ENCODE data around the gene CLDN11. TPM values are rescaled to one million over a fixed set of nuclear protein-coding genes. Genes with fewer than 3 reads are reported as not detected.

CLDN11 gene
- polyA plus RNA-seq, 1 of the 3 experiments (the other 2 are of a cell fraction), result 2.2 TPM

- H3K4me2 ChIP-seq, result no peak overlapping the region; the same call in 1 of the 2 replicates
- H3K9me3 ChIP-seq, result no peaks in the 10 kb centered on the region
- H3K9ac ChIP-seq, result no peak overlapping the region
- 14% methylated on average over 5 of the region's 5 CpGs for WGBS (ENCODE audit: low lambda C conversion rate)
- no peaks in the 10 kb centered on the region for H4K20me1 ChIP-seq (ENCODE audit: insufficient read depth)
- no peaks in the 10 kb centered on the region for H3K27me3 ChIP-seq (ENCODE audit: insufficient read depth)
- no peaks in the 10 kb centered on the region for H3K36me3 ChIP-seq (replicated peaks in 1 of 2; ENCODE audit: control insufficient read depth in 1 of 2, insufficient read depth in 2 of 2, low read length in 1 of 2)
- CTCF ChIA-PET, result interaction anchor here (0.6 to 10.5 kb wide), 88 partner anchors 9 to 602 kb away, joined by 3 to 316 read pairs (median 4); partner anchors contain the start of genes LRRIQ4, PHC3, RPL22L1 and SKIL
- H3K27ac ChIP-seq (ENCODE audit: low read depth in 2 of 2, low read length in 1 of 2), result peak overlapping the region in 1 of 2 experiments; percentile 22; a peak in 2 of 4 replicates
- POLR2A ChIA-PET, result no interaction called here
- H3K79me2 ChIP-seq (ENCODE audit: insufficient read depth), result no peaks in the 10 kb centered on the region
- H3K4me3 ChIP-seq (ENCODE audit: low read depth in 2 of 2, low read length in 1 of 2), result peak overlapping the region in 1 of 2 experiments; percentile 18; a peak in 1 of 4 replicates
- no peak overlapping the region for H2AFZ ChIP-seq (ENCODE audit: low read depth)
- peaks cover 0 to 6% of the 10 kb centered on the region in 2 experiments; a peak in 1 of 4 replicates for H3K4me1 ChIP-seq (ENCODE audit: control insufficient read depth in 1 of 2, insufficient read depth in 2 of 2, low read depth in 1 of 2, low read length in 1 of 2)
- H3K9me2 ChIP-seq, result no peaks in the 10 kb centered on the region
- peak; percentile 71 for DNase-seq
- H3F3A ChIP-seq (replicated peaks; ENCODE audit: insufficient read depth), result peaks cover 4% of the 10 kb centered on the region
- peak; percentile 84 for TF ChIP-seq TCF12 (IDR thresholded peaks at IDR 0.05)
- TF ChIP-seq MXI1 (IDR thresholded peaks at IDR 0.05; ENCODE audit: low read depth, low read length), result no peak; the same call in 1 of the 2 replicates
- no peak for TF ChIP-seq ZBTB33 (IDR thresholded peaks at IDR 0.05; ENCODE audit: borderline replicate concordance, low read depth)
- peak; percentile 42 for TF ChIP-seq JUND (IDR thresholded peaks at IDR 0.05)
- no peak for TF ChIP-seq IRF3 (IDR thresholded peaks at IDR 0.05; ENCODE audit: low read depth, low read length)
- TF ChIP-seq REST (IDR thresholded peaks at IDR 0.05; ENCODE audit: low read depth, low read length), result 0 out of 2 replicates have a peak, but pooled peaks have one; percentile 29
- no peak for TF ChIP-seq EZH2phosphoT487 (IDR thresholded peaks at IDR 0.05; ENCODE audit: borderline replicate concordance, low read depth)
- TF ChIP-seq CTCF (IDR thresholded peaks at IDR 0.05), result peak; percentile 99
- peak in 1 of 2 experiments; percentile 28; a peak in 1 of 4 replicates for TF ChIP-seq EP300 (IDR thresholded peaks at IDR 0.05; ENCODE audit: borderline replicate concordance in 1 of 2, low read depth in 1 of 2, low read length in 1 of 2)
- no peak for TF ChIP-seq SIN3A (IDR thresholded peaks at IDR 0.05; ENCODE audit: borderline replicate concordance, low read depth, low read length)
- TF ChIP-seq RFX5 (IDR thresholded peaks at IDR 0.05; ENCODE audit: low read length), result no peak
- TF ChIP-seq GATA2 (CRISPR knock-in tag; IDR thresholded peaks at IDR 0.05), result no peak
- TF ChIP-seq FOSL2 (IDR thresholded peaks at IDR 0.05; ENCODE audit: borderline replicate concordance, low read depth), result peak; percentile 58; the same call in 1 of the 2 replicates
- no peak for TF ChIP-seq MAX (IDR thresholded peaks at IDR 0.05; ENCODE audit: low read depth)
- no peak for TF ChIP-seq FOXJ3 (CRISPR knock-in tag; IDR thresholded peaks at IDR 0.05)
- TF ChIP-seq NFIC (IDR thresholded peaks at IDR 0.05; ENCODE audit: borderline replicate concordance), result peak; percentile 54; the same call in 1 of the 2 replicates
- no peak for TF ChIP-seq TAF1 (IDR thresholded peaks at IDR 0.05; ENCODE audit: borderline replicate concordance, low read depth, low read length)
- no peak for TF ChIP-seq USF1 (IDR thresholded peaks at IDR 0.05; ENCODE audit: borderline replicate concordance, low read depth)
- TF ChIP-seq FOXM1 (IDR thresholded peaks at IDR 0.05; ENCODE audit: low read depth), result no peak
- no peak for TF ChIP-seq GABPA (IDR thresholded peaks at IDR 0.05; ENCODE audit: low read depth)
- no peak for TF ChIP-seq USF2 (IDR thresholded peaks at IDR 0.05; ENCODE audit: borderline replicate concordance, low read depth, low read length)
Measured at GRCh38 chr3:170414202-170414663, 4.4 kb upstream of the CLDN11 start.

Measured in SK-N-SH (cell line).